Measurements from ENCODE around the gene BTBD6.

DNA sequence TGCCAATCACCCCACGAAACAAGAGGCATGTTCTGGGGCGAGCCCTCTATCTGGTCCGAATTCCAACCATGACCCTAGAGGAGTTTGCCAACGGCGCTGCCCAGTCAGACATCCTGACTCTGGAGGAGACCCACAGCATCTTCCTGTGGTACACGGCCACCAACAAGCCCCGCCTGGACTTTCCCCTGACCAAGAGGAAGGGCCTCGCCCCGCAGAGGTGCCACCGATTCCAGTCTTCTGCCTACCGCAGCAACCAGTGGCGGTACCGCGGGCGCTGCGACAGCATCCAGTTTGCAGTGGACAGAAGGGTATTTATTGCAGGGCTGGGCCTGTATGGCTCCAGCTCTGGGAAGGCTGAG lies 1.7 kb downstream of the BTBD6 start:
- no peak for TF ChIP-seq CTCF (IDR thresholded peaks at IDR 0.05)
- no peak for TF ChIP-seq POLR2AphosphoS5 (IDR thresholded peaks at IDR 0.05; ENCODE audit: low read depth, low read length)
- no peak for TF ChIP-seq REST (IDR thresholded peaks at IDR 0.05; ENCODE audit: insufficient read depth in 1 of 2, low read depth in 2 of 2, low read length in 1 of 2)

All from Panc1 (cell line).